Smooth muscle cell (in vitro differentiated cells): ENCODE results near the gene SUGCT. TPM values are rescaled to one million over a fixed set of nuclear protein-coding genes. Genes with fewer than 3 reads are reported as not detected.

Source experiments
- DNase-seq: peaks from one replicate; lab custom pipeline; 2025; ENCODE audit not compliant: unreplicated experiment; lab: John Stamatoyannopoulos, UW
- H2AFZ ChIP-seq: fragments of 200-600 bp; sonication (generic); 2 replicates; pipeline ENCODE4 v1.6.0; 2016; ENCODE audit warnings: antibody characterized with exemption, low read depth, mild to moderate bottlenecking
- H3F3A ChIP-seq: fragments of 200-600 bp; sonication (generic); 2 replicates; pipeline ENCODE4 v1.6.0; 2017; ENCODE audit warnings: antibody characterized with exemption, low read depth
- H3K27ac ChIP-seq: fragments of 200-600 bp; sonication (generic); 2 replicates; pipeline ENCODE4 v1.5.1; 2016; ENCODE audit warnings: low read depth, mild to moderate bottlenecking
- H3K27me3 ChIP-seq: fragments of 200-600 bp; sonication (generic); 2 replicates; pipeline ENCODE4 v1.6.1; 2016; ENCODE audit warnings: low read depth, mild to moderate bottlenecking
- H3K36me3 ChIP-seq: fragments of 200-600 bp; sonication (generic); 2 replicates; pipeline ENCODE4 v1.5.1; 2016; ENCODE audit warnings: low read depth
- H3K4me1 ChIP-seq: fragments of 200-600 bp; sonication (generic); 2 replicates; pipeline ENCODE4 v1.5.1; 2016; ENCODE audit warnings: low read depth
- H3K4me2 ChIP-seq: fragments of 200-600 bp; sonication (generic); 2 replicates; pipeline ENCODE4 v1.6.0; 2016; ENCODE audit warnings: mild to moderate bottlenecking
- H3K4me3 ChIP-seq: fragments of 200-600 bp; sonication (generic); 2 replicates; pipeline ENCODE4 v1.5.1; 2016; ENCODE audit warnings: mild to moderate bottlenecking
- H3K79me2 ChIP-seq: fragments of 200-600 bp; sonication (generic); 2 replicates; pipeline ENCODE4 v1.6.0; 2016; ENCODE audit warnings: low read depth, mild to moderate bottlenecking
- H3K9ac ChIP-seq: fragments of 200-600 bp; sonication (generic); 2 replicates; pipeline ENCODE4 v1.6.0; 2016; ENCODE audit warnings: low read depth
- H3K9me3 ChIP-seq: fragments of 200-600 bp; sonication (generic); replicated peaks from 2 replicates; pipeline ENCODE4 v1.5.1; 2016; ENCODE audit warnings: low read depth
- H4K20me1 ChIP-seq: fragments of 200-600 bp; sonication (generic); 2 replicates; pipeline ENCODE4 v1.6.0; 2016; ENCODE audit warnings: low read depth
- WGBS: methylation state at CpG from one replicate; pipeline ENCODE4 v1.1.7; 2016; ENCODE audit warnings: low lambda C conversion rate; 5-methylcytosine and 5-hydroxymethylcytosine counted together
- polyA plus RNA-seq: library from polyadenylated mRNA; unstranded; fragments of >200 nt; fragmentation: Nextera tagmentation; extraction: Ambion mirVana; gene quantifications from 2 replicates; pipeline ENCODE4 v1.2.1, GENCODE V29; 2016
- total RNA-seq: library from RNA; depleted of rRNA; stranded (reverse); fragments of >200 nt; gene quantifications from 2 replicates; pipeline ENCODE4 v1.2.3, GENCODE V29; 2014
- TF ChIP-seq, protein P1 (sequence below): fragments of 200-600 bp; sonication (generic); IDR thresholded peaks from 2 replicates; pipeline ENCODE4 v1.5.1; 2017; ENCODE audit warnings: borderline replicate concordance, mild to moderate bottlenecking, antibody characterized with exemption; ENCODE audit not compliant: insufficient read depth, poor library complexity, severe bottlenecking

Gene SUGCT
- total and polyA plus RNA-seq, 2 experiments from 2014 or later, result 16.9 to 65.8 TPM

DNA sequence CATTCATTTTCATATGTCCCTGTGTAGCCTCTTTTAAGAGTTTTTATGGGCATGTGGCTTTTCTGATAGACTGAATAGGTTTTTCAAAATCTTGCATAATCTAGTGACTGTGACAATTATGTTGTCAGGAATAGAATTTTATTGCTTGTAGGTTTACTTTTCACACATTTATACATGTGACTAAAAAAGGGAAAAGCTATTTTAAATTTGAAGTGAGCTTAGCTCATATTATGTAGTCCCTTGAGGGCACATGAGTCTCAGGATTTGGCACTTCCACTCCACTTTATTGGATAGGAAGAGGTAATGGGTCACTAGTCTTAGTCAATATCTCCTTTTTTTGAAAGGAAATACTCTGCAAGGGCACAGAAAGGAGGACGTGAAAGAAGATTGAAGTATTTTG, 247.3 kb downstream of the SUGCT start:
- H3K27me3 ChIP-seq, result no peaks in the 10 kb centered on the region
- H3K4me1 ChIP-seq, result no peaks in the 10 kb centered on the region
- H3K4me2 ChIP-seq, result no peak overlapping the region
- no peak overlapping the region for H3K4me3 ChIP-seq
- no peak for DNase-seq
- no peaks in the 10 kb centered on the region for H4K20me1 ChIP-seq
- H3K36me3 ChIP-seq, result peaks cover 5% of the 10 kb centered on the region
- no peak overlapping the region for H2AFZ ChIP-seq
- 64% methylated on average over 1 of the region's 1 CpG for WGBS
- H3K9me3 ChIP-seq, result peaks cover 6% of the 10 kb centered on the region
- H3K27ac ChIP-seq, result no peak overlapping the region
- no peaks in the 10 kb centered on the region for H3F3A ChIP-seq
- TF ChIP-seq, protein P1, sequence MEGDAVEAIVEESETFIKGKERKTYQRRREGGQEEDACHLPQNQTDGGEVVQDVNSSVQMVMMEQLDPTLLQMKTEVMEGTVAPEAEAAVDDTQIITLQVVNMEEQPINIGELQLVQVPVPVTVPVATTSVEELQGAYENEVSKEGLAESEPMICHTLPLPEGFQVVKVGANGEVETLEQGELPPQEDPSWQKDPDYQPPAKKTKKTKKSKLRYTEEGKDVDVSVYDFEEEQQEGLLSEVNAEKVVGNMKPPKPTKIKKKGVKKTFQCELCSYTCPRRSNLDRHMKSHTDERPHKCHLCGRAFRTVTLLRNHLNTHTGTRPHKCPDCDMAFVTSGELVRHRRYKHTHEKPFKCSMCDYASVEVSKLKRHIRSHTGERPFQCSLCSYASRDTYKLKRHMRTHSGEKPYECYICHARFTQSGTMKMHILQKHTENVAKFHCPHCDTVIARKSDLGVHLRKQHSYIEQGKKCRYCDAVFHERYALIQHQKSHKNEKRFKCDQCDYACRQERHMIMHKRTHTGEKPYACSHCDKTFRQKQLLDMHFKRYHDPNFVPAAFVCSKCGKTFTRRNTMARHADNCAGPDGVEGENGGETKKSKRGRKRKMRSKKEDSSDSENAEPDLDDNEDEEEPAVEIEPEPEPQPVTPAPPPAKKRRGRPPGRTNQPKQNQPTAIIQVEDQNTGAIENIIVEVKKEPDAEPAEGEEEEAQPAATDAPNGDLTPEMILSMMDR, result no peak
- no peaks in the 10 kb centered on the region for H3K79me2 ChIP-seq
- H3K9ac ChIP-seq, result no peak overlapping the region

DNA sequence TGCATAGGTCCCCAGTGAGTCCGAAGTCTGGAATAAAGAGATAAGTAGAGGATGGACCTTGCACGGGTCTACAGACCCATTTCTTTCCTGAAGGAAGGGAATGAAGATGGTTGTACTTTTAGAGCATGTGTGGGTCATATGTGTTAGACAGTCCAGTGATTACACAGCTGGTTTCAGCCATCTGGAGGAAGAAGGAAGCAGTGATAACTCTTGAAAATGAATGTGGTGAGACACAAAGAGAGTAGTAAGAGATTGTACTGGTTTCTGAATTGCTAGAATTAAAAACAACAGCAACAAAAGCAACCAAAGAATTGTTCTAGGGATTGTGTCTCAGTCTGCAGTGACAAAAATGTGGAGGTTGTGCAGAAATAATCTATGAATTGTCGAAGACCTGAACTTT, 258.9 kb downstream of the SUGCT start:
- H3K79me2 ChIP-seq, result no peaks in the 10 kb centered on the region
- no peaks in the 10 kb centered on the region for H4K20me1 ChIP-seq
- H3K27ac ChIP-seq, result no peak overlapping the region
- H2AFZ ChIP-seq, result no peak overlapping the region
- no peak for DNase-seq
- H3F3A ChIP-seq, result peaks cover 4% of the 10 kb centered on the region
- no peaks in the 10 kb centered on the region for H3K4me1 ChIP-seq
- TF ChIP-seq, protein P1, result no peak
- no peaks in the 10 kb centered on the region for H3K36me3 ChIP-seq
- no peak overlapping the region for H3K4me2 ChIP-seq
- H3K27me3 ChIP-seq, result no peaks in the 10 kb centered on the region
- no peak overlapping the region for H3K9ac ChIP-seq
- no peak overlapping the region for H3K4me3 ChIP-seq
- WGBS, result 85% methylated on average over 3 of the region's 3 CpGs
- H3K9me3 ChIP-seq, result no peaks in the 10 kb centered on the region

DNA sequence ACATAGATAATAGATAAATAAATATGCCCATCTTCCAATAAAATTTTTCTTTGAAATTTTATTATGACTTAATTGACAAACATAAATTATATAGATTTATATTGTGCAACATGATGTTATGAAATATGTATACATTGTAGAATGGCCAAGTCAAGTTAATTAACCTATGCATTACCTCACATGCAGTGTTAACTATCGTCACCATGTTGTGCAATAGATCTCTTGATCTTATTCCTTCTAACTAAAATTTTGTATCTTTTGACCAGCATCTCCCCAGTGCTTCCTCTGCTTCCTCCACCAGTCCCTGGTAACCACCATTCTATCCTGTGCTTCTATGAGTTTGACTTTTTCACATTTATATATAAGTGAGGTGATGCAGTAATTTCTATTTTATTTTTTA, 259.6 kb downstream of the SUGCT start:
- Histone ChIP-seq H2AFZ (no peak overlapping the region), H4K20me1 (no peaks in the 10 kb centered on the region), H3K27me3 (no peaks in the 10 kb centered on the region), H3K36me3 (no peaks in the 10 kb centered on the region), H3K4me2 (no peak overlapping the region), H3K4me1 (no peaks in the 10 kb centered on the region), H3K27ac (no peak overlapping the region), H3K9ac (no peak overlapping the region), H3K4me3 (no peak overlapping the region), H3K79me2 (no peaks in the 10 kb centered on the region), H3K9me3 (no peaks in the 10 kb centered on the region), H3F3A (peaks cover 4% of the 10 kb centered on the region)
- TF ChIP-seq, protein P1, result no peak
- no peak for DNase-seq
- WGBS, result 94% methylated on average over 1 of the region's 1 CpG

DNA sequence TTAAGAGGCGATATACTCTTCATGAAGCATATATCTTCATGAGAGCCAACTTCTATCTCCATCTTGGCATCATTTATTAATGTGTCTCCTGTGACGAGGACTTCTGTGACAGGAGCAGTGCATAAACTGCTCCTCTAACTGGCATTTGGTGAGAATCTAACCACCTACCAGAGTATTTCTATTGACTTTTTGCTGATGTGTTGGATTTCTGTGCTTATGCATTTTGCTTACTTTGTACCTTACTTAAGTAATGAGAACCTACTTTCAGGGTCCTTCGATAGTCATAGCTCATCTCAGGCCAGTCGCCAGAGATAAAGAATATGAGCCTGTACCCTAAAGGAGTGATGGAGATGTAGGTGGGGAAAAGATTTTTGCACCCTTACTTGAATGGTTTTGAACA, 265.7 kb downstream of the SUGCT start:
- Histone ChIP-seq H3K9me3 (no peaks in the 10 kb centered on the region), H3K4me1 (no peaks in the 10 kb centered on the region), H3K79me2 (no peaks in the 10 kb centered on the region), H3K27ac (no peak overlapping the region), H3F3A (peaks cover 4% of the 10 kb centered on the region), H2AFZ (no peak overlapping the region), H3K4me3 (no peak overlapping the region), H3K27me3 (no peaks in the 10 kb centered on the region), H3K4me2 (no peak overlapping the region), H4K20me1 (no peaks in the 10 kb centered on the region), H3K9ac (no peak overlapping the region), H3K36me3 (no peaks in the 10 kb centered on the region)
- TF ChIP-seq, protein P1, result no peak
- DNase-seq, result no peak
- whole genome bisulfite sequencing, result 97% methylated on average over 4 of the region's 4 CpGs
